Measurements from ENCODE around the gene OR51T1.
"Not testable (repeated sequence)": the region's sequence is repeated elsewhere in the genome, so short reads cannot be mapped to it uniquely, and the experiment has no call there.

OR51T1 gene

GRCh38 chr11:4881860-4882500 is at the start of gene OR51T1:
OR51T1 (plus strand) TSS chr11:4881900; CDS start chr11:4881900, 0 bp downstream.
- Histone ChIP-seq H3K9me3 (no peaks in the 10 kb centered on the region), H3K4me1 (no peaks in the 10 kb centered on the region), H3K27me3 (ENCODE audit: low read depth) (no peaks in the 10 kb centered on the region), H3K36me3 (replicated peaks) (no peaks in the 10 kb centered on the region), H3K4me3 (no peak within 1 kb of the TSS)
- in situ Hi-C loops (cut with MboI; ENCODE audit: low sequenced_read_pairs): no loop called here
- DNase-seq (ENCODE audit: low spot score in 2 of 2): no peak

GRCh38 chr11:4839851-4840549 is 41.7 kb upstream of the OR51T1 start:
- Histone ChIP-seq H3K27me3 (ENCODE audit: low read depth) (no peaks in the 10 kb centered on the region), H3K4me3 (no peak overlapping the region), H3K36me3 (replicated peaks) (no peaks in the 10 kb centered on the region), H3K9me3 (no peaks in the 10 kb centered on the region), H3K4me1 (no peaks in the 10 kb centered on the region)
- DNase-seq (ENCODE audit: low spot score in 2 of 2): no peak
- in situ Hi-C loops (cut with MboI; ENCODE audit: low sequenced_read_pairs): no loop called here

- in situ Hi-C loops (cut with MboI; ENCODE audit: low sequenced_read_pairs): no loop called here
- Histone ChIP-seq H3K4me3 (no peak within 1 kb of the TSS), H3K9me3 (no peaks in the 10 kb centered on the region), H3K36me3 (replicated peaks) (no peaks in the 10 kb centered on the region), H3K4me1 (no peaks in the 10 kb centered on the region), H3K27me3 (ENCODE audit: low read depth) (no peaks in the 10 kb centered on the region)
- DNase-seq (ENCODE audit: low spot score in 2 of 2): no peak
Observed at GRCh38 chr11:4848908-4849532, 32.7 kb upstream of the OR51T1 start, which contains the start of gene OR51S1. OR51S1 (minus strand) TSS chr11:4849208; CDS start chr11:4849208, 0 bp downstream.

- Histone ChIP-seq H3K9me3 (no peaks in the 10 kb centered on the region), H3K4me1 (no peaks in the 10 kb centered on the region), H3K4me3 (no peak overlapping the region), H3K27me3 (ENCODE audit: low read depth) (no peaks in the 10 kb centered on the region), H3K36me3 (replicated peaks) (no peaks in the 10 kb centered on the region)
- DNase-seq (ENCODE audit: low spot score in 2 of 2): no peak
- in situ Hi-C loops (cut with MboI; ENCODE audit: low sequenced_read_pairs): no loop called here
Observed at GRCh38 chr11:4851033-4851432, 30.7 kb upstream of the OR51T1 start.

GRCh38 chr11:4854286-4854685 is 27.4 kb upstream of the OR51T1 start:
- DNase-seq (ENCODE audit: low spot score in 2 of 2); H3K9me3 ChIP-seq; H3K4me3 ChIP-seq; H3K4me1 ChIP-seq; H3K27me3 ChIP-seq (ENCODE audit: low read depth); H3K36me3 ChIP-seq (replicated peaks); in situ Hi-C loops (cut with MboI; ENCODE audit: low sequenced_read_pairs): not testable (repeated sequence)

GRCh38 chr11:4862447-4863236 is 19.1 kb upstream of the OR51T1 start:
- H3K9me3 ChIP-seq: no peaks in the 10 kb centered on the region
- in situ Hi-C loops (cut with MboI; ENCODE audit: low sequenced_read_pairs): no loop called here
- no peak for DNase-seq (ENCODE audit: low spot score in 2 of 2)
- no peaks in the 10 kb centered on the region for H3K36me3 ChIP-seq (replicated peaks)
- H3K4me1 ChIP-seq: no peaks in the 10 kb centered on the region
- no peak overlapping the region for H3K4me3 ChIP-seq
- H3K27me3 ChIP-seq (ENCODE audit: low read depth): no peaks in the 10 kb centered on the region

- Histone ChIP-seq H3K9me3 (no peaks in the 10 kb centered on the region), H3K4me1 (no peaks in the 10 kb centered on the region), H3K36me3 (replicated peaks) (no peaks in the 10 kb centered on the region), H3K4me3 (no peak overlapping the region), H3K27me3 (ENCODE audit: low read depth) (no peaks in the 10 kb centered on the region)
- in situ Hi-C loops (cut with MboI; ENCODE audit: low sequenced_read_pairs): no loop called here
- no peak for DNase-seq (ENCODE audit: low spot score in 2 of 2)
Observed at GRCh38 chr11:4863876-4864275, 17.8 kb upstream of the OR51T1 start.

- no peak for DNase-seq (ENCODE audit: low spot score in 2 of 2)
- Histone ChIP-seq H3K4me3 (no peak overlapping the region), H3K36me3 (replicated peaks) (no peaks in the 10 kb centered on the region), H3K4me1 (no peaks in the 10 kb centered on the region), H3K9me3 (no peaks in the 10 kb centered on the region), H3K27me3 (ENCODE audit: low read depth) (no peaks in the 10 kb centered on the region)
- in situ Hi-C loops (cut with MboI; ENCODE audit: low sequenced_read_pairs): no loop called here
Observed at GRCh38 chr11:4865855-4866254, 15.8 kb upstream of the OR51T1 start.

GRCh38 chr11:4881188-4881587 is 512 bp upstream of the OR51T1 start:
- no peaks in the 10 kb centered on the region for H3K27me3 ChIP-seq (ENCODE audit: low read depth)
- no peaks in the 10 kb centered on the region for H3K36me3 ChIP-seq (replicated peaks)
- no peak overlapping the region for H3K4me3 ChIP-seq
- H3K9me3 ChIP-seq: no peaks in the 10 kb centered on the region
- in situ Hi-C loops (cut with MboI; ENCODE audit: low sequenced_read_pairs): no loop called here
- no peak for DNase-seq (ENCODE audit: low spot score in 2 of 2)
- no peaks in the 10 kb centered on the region for H3K4me1 ChIP-seq

- Histone ChIP-seq H3K36me3 (replicated peaks) (no peaks in the 10 kb centered on the region), H3K4me3 (no peak overlapping the region), H3K4me1 (no peaks in the 10 kb centered on the region), H3K9me3 (no peaks in the 10 kb centered on the region), H3K27me3 (ENCODE audit: low read depth) (no peaks in the 10 kb centered on the region)
- no peak for DNase-seq (ENCODE audit: low spot score in 2 of 2)
- in situ Hi-C loops (cut with MboI; ENCODE audit: low sequenced_read_pairs): no loop called here
Observed at GRCh38 chr11:4882543-4882942, 843 bp downstream of the OR51T1 start.

GRCh38 chr11:4884361-4884760 is 2.7 kb downstream of the OR51T1 start:
- Histone ChIP-seq H3K4me1 (no peaks in the 10 kb centered on the region), H3K4me3 (no peak overlapping the region), H3K36me3 (replicated peaks) (no peaks in the 10 kb centered on the region), H3K27me3 (ENCODE audit: low read depth) (no peaks in the 10 kb centered on the region), H3K9me3 (no peaks in the 10 kb centered on the region)
- in situ Hi-C loops (cut with MboI; ENCODE audit: low sequenced_read_pairs): no loop called here
- DNase-seq (ENCODE audit: low spot score in 2 of 2): no peak

GRCh38 chr11:4886186-4886585 is 4.5 kb downstream of the OR51T1 start:
- in situ Hi-C loops (cut with MboI; ENCODE audit: low sequenced_read_pairs): no loop called here
- Histone ChIP-seq H3K27me3 (ENCODE audit: low read depth) (no peaks in the 10 kb centered on the region), H3K36me3 (replicated peaks) (no peaks in the 10 kb centered on the region), H3K9me3 (no peaks in the 10 kb centered on the region), H3K4me1 (no peaks in the 10 kb centered on the region), H3K4me3 (no peak overlapping the region)
- no peak for DNase-seq (ENCODE audit: low spot score in 2 of 2)

- no peaks in the 10 kb centered on the region for H3K4me1 ChIP-seq
- in situ Hi-C loops (cut with MboI; ENCODE audit: low sequenced_read_pairs): no loop called here
- no peak for DNase-seq (ENCODE audit: low spot score in 2 of 2)
- no peaks in the 10 kb centered on the region for H3K36me3 ChIP-seq (replicated peaks)
- no peak overlapping the region for H3K4me3 ChIP-seq
- no peaks in the 10 kb centered on the region for H3K9me3 ChIP-seq
- no peaks in the 10 kb centered on the region for H3K27me3 ChIP-seq (ENCODE audit: low read depth)
Observed at GRCh38 chr11:4887591-4887990, 5.9 kb downstream of the OR51T1 start.

- Histone ChIP-seq H3K27me3 (ENCODE audit: low read depth) (no peaks in the 10 kb centered on the region), H3K9me3 (no peaks in the 10 kb centered on the region)
Observed at GRCh38 chr11:4890279-4890678, 8.6 kb downstream of the OR51T1 start.

More at GRCh38 chr11:4890279-4890678, 8.6 kb downstream of the OR51T1 start:
- H3K4me1 ChIP-seq: no peaks in the 10 kb centered on the region
- DNase-seq (ENCODE audit: low spot score in 2 of 2): no peak
- in situ Hi-C loops (cut with MboI; ENCODE audit: low sequenced_read_pairs): no loop called here
- H3K4me3 ChIP-seq: no peak overlapping the region
- no peaks in the 10 kb centered on the region for H3K36me3 ChIP-seq (replicated peaks)

All from HAP-1 (cell line).